Caki2 (cell line): ENCODE results near the gene ENC1. TPM values are rescaled to one million over a fixed set of nuclear protein-coding genes. Genes with fewer than 3 reads are reported as not detected.

ENCODE experiments used
- DNase-seq: peaks from one replicate; pipeline ENCODE4 v3.0.0-alpha.2; 2015; ENCODE audit warnings: low read depth
- in situ Hi-C: cut with HindIII; loops from 2 replicates; pipeline ENCODE4 v1.10.0; 2016; ENCODE audit warnings: low sequenced_read_pairs, low pct_unique_long_range_greater_than_20kb, mixed read lengths
- total RNA-seq: library from RNA; depleted of rRNA; stranded (reverse); fragments of >200 nt; shearing (Covaris generic); gene quantifications from 2 replicates; pipeline ENCODE4 v1.2.3, GENCODE V29; 2014; ENCODE audit warnings: low replicate concordance

ENC1 gene
- total RNA-seq, 1 experiment from 2014 or later = 10.6 TPM

- in situ Hi-C loops = no loop called here
- no peak for DNase-seq
Observed at GRCh38 chr5:74622122-74622521, 18.4 kb downstream of the ENC1 start.

- DNase-seq = no peak
- in situ Hi-C loops = no loop called here
Observed at GRCh38 chr5:74621492-74621891, 19.0 kb downstream of the ENC1 start.

GRCh38 chr5:74619308-74619707, 21.2 kb downstream of the ENC1 start:
- in situ Hi-C loops = no loop called here
- DNase-seq = no peak

- in situ Hi-C loops = no loop called here
Observed at GRCh38 chr5:74618106-74618505, 22.4 kb downstream of the ENC1 start.

GRCh38 chr5:74617202-74617601, 23.3 kb downstream of the ENC1 start:
- no peak for DNase-seq
- in situ Hi-C loops = no loop called here

More at GRCh38 chr5:74618106-74618505, 22.4 kb downstream of the ENC1 start:
- no peak for DNase-seq

GRCh38 chr5:74616236-74617146, 24.0 kb downstream of the ENC1 start:
- DNase-seq = no peak

GRCh38 chr5:74613283-74613682, 27.2 kb downstream of the ENC1 start:
- DNase-seq = no peak
- in situ Hi-C loops = no loop called here

More at GRCh38 chr5:74616236-74617146, 24.0 kb downstream of the ENC1 start:
- in situ Hi-C loops = no loop called here

- no peak for DNase-seq
- in situ Hi-C loops = no loop called here
Observed at GRCh38 chr5:74612045-74612444, 28.5 kb downstream of the ENC1 start.

- in situ Hi-C loops = no loop called here
- DNase-seq = no peak
Observed at GRCh38 chr5:74608736-74609601, 31.6 kb downstream of the ENC1 start.

GRCh38 chr5:74605759-74606158, 34.8 kb downstream of the ENC1 start:
- no peak for DNase-seq
- in situ Hi-C loops = no loop called here

GRCh38 chr5:74603376-74603775, 37.2 kb downstream of the ENC1 start:
- in situ Hi-C loops = no loop called here
- DNase-seq = no peak

- DNase-seq = no peak
- in situ Hi-C loops = no loop called here
Observed at GRCh38 chr5:74599148-74599547, 41.4 kb downstream of the ENC1 start.

GRCh38 chr5:74598731-74599130, 41.8 kb downstream of the ENC1 start:
- in situ Hi-C loops = no loop called here
- DNase-seq = no peak

- in situ Hi-C loops = no loop called here
- DNase-seq = no peak
Observed at GRCh38 chr5:74596927-74597326, 43.6 kb downstream of the ENC1 start.

GRCh38 chr5:74595143-74595925, 45.2 kb downstream of the ENC1 start:
- no peak for DNase-seq
- in situ Hi-C loops = no loop called here

- DNase-seq = no peak
- in situ Hi-C loops = no loop called here
Observed at GRCh38 chr5:74594137-74595040, 46.1 kb downstream of the ENC1 start.

GRCh38 chr5:74589204-74590056, 51.1 kb downstream of the ENC1 start:
- in situ Hi-C loops = no loop called here
- DNase-seq = no peak
